Stimulated activated naive CD4-positive, alpha-beta T cell (primary cell): ENCODE measurements around the gene RNF207.

Experiments
- DNase-seq, 6 experiments: peaks; one replicate each; lab custom pipeline; 2025; lab: John Stamatoyannopoulos, UW

Gene RNF207, protein sequence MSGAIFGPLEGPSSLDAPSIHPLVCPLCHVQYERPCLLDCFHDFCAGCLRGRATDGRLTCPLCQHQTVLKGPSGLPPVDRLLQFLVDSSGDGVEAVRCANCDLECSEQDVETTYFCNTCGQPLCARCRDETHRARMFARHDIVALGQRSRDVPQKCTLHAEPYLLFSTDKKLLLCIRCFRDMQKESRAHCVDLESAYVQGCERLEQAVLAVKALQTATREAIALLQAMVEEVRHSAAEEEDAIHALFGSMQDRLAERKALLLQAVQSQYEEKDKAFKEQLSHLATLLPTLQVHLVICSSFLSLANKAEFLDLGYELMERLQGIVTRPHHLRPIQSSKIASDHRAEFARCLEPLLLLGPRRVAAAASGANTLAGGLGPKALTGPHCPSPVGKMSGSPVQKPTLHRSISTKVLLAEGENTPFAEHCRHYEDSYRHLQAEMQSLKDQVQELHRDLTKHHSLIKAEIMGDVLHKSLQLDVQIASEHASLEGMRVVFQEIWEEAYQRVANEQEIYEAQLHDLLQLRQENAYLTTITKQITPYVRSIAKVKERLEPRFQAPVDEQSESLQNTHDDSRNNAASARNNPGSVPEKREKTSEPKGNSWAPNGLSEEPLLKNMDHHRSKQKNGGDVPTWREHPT

DNA sequence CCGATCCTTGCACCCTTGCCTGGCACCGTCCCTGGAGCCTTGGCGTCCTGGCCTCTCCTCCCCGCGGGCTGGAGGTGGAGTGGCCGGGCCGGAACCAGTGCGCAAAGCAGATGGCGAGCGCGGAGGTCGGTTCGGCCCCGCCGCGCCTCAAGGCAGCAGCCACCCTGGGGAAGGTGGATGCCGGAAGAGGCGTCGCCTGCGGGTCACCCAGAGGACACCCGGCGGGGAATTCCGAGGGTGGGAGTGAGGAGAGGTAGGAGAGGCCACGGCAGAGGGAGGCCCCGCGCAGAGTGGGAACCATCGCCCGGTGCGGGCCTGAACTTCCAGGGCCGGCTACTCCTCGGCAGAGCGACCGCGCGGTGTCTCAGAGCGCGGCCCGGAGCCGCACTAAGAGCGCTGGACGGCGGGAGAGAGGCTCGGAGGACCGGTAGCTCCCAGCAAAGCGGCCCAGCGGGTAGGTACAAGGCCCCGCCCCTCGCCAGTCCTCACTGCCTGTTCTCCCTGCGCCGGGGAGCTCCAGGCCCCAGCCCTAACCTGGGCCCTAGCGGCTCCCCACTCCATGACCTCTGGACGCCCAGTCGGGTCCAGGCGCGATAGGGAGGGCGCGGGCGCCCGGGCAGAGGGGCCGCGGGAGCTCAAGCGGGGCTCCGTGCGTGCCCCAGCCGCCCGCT, at the start of gene RNF207:
TSS of gene RNF207 (plus strand) at position 271 of the 671 bp plus-strand sequence. CDS start 417 bp downstream, outside the sequence.
- peak in 4 of 6 experiments; percentile 27 to 42 (median 33) for DNase-seq

- DNase-seq = no peak
Measured at GRCh38 chr1:6157132-6157527, 48.8 kb upstream of the RNF207 start.

- no peak for DNase-seq
Measured at GRCh38 chr1:6157528-6158174, 48.3 kb upstream of the RNF207 start.

- DNase-seq = no peak
Measured at GRCh38 chr1:6158181-6158580, 47.7 kb upstream of the RNF207 start.

DNA sequence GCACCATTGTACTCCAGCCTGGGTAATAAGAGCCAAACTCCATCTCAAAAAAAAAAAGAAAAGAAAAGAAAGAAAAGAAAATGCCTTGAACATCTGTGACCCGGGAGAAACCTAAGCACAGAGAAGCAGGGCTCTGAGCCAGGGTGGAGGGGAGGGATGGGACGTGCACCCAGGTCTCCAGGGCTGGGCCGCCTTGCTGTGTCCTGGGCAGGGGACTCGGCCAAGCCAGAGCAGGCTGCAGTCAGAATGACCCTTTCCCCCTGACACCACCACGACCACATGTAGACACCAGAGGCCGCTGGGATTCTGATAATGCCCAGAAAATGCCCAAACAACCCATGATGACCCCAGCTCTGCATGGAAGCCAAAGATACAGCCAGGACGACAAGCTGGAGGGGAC, 43.6 kb upstream of the RNF207 start:
- DNase-seq = no peak

DNA sequence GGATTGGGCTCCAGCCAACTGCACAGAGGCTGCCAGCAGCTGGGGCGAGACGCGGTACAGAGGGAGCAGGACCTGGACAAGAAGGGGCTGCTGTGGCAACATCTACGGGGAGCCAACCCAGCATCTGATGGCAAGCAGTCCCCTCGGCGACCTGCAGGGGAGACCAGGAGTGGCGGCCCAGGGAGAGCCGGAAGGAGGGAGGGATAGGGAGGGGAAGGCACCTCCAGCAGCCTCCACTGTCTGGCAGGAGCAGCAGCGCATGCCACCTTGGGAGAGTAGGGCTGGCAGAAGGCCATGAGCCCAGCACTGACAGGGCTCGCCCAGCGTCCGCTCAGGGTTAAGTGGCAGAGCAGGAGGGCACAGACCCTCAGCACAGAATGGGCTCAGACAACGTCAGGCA, 43.1 kb upstream of the RNF207 start:
- no peak for DNase-seq

DNA sequence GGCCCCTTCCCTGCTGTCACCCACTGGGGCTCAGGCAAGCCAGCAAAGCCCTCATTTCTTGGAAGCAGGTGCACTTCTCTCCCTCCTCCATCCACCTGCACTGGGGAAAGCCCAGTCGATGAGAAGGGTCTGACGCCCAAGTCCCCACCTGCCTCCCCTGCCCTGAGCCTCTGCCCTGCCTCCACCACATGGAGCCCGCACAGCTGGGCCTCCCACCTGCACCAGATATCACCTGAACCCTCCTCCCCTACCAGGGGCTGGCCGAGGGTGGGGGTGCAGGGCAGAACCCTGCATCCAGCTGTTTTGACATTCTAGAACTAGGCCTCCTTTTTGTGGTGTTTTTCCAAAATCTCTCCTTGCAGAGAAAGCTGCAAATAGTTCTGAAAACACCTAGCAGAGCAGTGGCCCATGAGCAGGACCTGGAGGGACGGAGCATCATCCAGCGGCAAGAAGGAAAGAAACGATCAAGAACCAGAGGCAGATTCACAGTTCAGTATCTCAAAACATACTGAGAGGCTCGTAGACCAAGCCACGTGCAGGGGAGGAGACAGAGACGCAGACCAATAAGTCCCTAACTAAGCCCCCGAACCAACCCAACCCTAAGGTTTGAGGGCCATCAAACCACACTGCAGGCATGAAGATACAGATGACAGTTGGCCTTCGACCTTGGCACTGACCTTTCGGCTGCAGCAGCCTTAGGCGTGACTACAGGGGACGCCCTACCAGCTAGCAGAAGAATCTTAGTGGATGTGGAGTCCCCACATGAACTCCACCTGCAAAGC, 42.5 kb upstream of the RNF207 start:
- no peak for DNase-seq

DNA sequence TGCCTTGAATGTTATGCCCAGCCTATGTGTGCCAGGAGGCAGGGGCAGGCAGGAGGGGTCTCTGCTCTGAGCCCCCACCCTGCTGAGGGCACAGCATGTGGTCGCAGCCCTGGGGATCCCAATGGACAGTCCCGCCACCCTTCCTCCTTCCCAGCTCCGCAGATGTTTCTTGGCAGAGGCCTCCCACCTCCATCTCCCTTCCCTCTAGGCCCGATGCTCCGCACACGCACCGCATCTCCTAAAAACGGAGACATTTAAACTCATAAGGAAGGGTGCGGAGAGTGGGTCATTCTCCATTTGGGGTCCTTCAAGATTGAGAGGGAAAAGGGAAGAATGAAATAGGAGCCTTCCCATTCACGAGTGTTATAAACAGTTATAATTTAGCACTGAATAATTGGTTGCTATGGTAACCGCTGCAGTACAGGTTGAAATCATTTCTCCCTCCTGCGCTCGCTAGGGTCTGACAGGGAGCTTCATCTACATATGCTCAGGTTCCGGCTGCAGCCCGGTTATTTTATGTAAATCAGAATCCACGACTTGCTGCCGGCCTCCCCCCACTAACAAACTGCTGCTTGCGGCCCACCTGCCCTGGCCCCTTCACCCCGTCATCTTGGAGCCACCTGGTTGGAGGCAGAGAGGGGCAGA, 41.8 kb upstream of the RNF207 start:
- DNase-seq = no peak

- DNase-seq = no peak
Measured at GRCh38 chr1:6165027-6165426, 40.9 kb upstream of the RNF207 start.

- DNase-seq = no peak
Measured at GRCh38 chr1:6165441-6165985, 40.4 kb upstream of the RNF207 start.

- DNase-seq = no peak
Measured at GRCh38 chr1:6166221-6166620, 39.7 kb upstream of the RNF207 start.

DNA sequence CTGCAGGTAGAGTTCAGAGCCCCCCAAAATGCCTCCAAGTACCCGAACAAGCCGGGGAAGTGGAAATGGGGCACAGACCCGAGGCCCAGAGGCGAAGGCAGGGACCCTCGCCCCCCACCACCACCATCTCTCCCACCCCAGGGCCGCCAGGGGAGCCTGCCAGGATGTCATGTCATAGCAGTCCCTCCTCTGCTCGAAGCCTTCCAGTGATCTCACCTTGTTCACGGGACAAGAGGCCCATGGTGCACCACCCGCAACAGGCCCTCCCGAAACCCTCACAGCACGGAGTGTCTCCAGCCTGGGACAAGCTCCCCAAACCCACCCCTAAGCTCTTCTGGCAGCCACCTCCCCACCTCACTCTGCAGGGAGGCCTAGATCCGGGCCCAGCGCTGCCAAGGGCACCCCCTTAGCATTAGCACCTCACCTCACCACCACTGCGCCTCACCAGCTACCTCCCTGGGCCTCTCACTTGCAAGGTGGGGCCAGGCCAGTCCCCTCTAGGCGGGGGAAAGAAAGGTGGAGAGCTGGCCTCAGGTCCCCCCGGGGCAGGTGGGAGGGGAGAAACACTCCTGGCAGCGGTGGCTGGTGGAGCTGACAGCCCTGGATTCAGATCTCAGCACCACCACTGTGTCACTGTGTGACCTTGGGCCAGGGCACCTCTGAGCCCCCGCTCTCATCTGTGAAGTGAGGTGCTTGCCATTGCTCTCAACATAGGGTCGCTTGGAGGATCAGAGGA, 39.1 kb upstream of the RNF207 start:
- DNase-seq = no peak

DNA sequence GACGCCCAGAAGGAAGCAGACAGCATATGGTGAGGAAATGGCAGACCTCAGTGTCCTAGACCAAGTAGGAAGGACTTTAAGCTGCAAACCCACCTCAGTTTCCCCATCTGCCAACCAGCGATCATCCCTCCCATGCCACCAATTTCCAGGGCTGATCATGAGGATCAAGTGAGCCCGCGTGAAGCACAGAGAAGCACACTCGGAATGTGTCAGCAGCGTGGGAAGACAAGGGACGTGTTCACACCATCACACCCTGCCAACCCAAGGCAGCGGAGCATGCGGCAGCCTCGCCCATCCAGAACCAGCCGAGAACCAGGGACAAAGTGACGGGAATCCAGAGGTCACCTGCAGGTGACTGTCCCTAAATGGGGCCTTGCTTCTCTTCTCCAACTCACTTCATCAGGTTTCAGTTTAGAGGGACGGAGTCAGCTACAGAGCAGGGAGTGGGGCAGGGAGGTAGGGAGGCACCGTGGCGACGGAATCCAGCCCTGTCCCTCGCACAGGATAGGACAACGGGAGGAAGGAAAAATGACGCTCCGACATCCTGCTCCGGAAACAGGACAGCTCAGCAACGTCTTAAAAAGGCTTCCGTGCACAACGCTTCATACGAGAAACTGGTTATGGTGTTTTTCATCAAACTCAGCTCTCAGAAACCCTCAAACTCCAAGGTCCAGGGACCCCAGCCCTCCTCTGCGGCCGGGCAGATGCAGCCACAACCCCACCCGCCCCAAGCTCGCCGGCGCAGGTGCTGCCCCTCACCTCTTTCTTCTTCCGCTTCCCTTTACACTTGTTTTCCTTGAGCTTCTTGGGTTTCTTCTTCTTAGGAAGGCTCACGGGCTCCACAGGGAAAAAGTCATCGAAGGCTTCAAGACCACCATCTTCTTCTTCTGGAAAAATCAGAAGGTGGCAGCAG, 38.3 kb upstream of the RNF207 start:
- DNase-seq = no peak

DNA sequence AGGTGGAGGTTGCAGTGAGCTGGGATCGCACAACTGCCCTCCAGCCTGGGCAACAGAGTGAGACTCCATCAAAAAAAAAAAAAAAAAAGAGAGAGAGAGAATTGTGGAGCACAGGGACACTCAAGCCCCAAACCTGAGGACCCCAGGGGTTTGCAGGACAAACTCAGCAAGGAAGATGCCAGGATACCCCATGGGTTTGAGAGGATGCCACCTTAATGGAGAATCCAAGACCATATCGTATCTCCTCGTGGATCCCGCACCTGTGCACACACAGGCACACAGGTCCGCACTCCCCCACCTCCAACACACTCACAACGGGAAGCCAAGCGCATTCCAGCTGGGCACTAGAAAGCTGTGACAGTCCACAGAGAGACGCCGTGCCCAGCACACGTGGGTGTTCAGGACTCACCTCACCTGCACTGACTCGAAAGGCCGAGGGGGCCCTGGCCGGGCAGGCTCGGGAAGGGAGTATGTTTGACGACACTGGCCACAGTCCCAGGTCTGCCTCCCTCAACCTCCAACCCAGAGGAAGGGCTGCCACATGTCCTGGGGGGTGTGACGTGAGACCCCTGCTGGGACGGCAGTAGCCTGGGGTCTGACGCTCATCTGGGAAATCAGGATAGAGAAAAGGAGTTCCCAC, 36.9 kb upstream of the RNF207 start:
- no peak for DNase-seq

DNA sequence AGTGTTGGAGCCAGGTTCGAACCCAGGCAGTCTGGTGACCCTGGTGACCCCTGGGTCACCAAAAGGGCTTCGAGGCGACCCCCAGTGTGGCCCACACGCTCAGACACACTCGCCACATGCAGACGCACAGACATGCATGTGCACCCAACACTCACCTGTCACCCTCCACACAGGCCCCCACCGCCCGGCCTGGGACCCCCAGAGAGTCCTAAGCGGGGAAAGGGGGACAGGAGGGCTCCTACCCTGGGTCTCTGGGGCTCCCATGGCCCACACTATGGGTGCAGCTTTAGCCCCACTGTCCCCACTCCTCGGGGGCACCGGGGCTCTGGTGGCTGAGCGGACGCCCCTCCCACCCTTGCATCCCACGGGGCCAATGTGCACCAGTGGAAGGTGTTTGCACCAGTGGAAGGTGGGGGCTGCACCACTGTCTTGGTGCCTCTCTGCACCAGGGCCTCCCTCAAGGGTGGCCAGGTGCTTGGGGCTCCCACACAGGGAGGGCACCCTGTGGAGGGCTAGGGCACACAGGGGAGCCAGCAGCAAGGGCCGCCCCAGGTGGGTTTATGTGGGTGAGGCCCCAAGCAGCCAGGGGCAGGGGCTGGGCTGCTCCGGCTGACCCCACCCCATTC, 35.7 kb upstream of the RNF207 start:
- no peak for DNase-seq

DNA sequence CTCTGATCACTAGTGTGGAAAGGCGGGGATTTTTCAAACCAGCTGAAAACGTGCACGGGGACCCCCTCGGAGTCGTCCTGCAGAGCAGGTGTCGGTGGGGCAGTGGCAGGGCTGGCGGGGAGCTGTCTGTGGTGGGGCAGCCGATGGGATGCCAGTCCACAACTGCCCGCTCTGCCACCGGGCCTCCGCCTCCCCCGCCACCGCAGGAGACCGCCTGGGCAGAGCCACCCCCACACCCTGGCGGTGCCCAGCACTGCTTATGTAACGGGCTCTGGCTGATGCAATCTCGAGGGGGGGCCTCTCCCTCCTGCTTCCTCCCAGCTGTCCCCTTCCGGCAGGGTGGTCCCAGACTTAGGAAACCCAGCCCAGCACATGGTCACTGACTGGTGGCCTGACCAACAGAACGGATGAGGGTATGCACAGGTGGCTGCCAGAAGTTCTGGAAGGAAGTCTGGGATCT, 35.1 kb upstream of the RNF207 start:
- DNase-seq = no peak

- no peak for DNase-seq
Measured at GRCh38 chr1:6171548-6172124, 34.3 kb upstream of the RNF207 start.

DNA sequence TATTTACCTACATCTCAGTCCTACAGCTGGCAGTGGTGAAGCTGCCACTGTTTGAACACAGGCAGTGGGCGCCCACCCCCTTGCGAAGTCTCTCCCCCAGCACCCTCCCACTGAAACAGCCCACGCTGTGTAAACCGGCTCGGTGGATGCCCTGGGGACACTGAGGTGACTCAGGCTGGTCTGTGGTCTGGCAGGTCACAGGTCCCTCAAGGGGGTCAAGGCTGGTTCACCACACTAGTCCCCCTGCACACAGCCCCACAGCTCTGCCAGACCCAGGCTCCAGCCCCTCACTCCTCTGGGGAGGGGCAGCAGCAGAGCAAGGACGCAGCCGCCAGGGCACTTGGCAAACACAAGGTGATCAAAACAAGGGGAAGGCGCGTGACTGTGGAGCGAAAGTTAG, 33.4 kb upstream of the RNF207 start:
- DNase-seq = no peak
